MCF 10A (cell line): ENCODE data around the gene HLF. TPM values are rescaled to one million over a fixed set of nuclear protein-coding genes. Genes with fewer than 3 reads are reported as not detected.

Source experiments
- BruUV-seq: library from RNA; stranded (reverse); fragments of 400-500 nt; replicated peaks from 2 replicates; lab custom pipeline; 2021; lab: Mats Ljungman, UMichigan
- CTCF ChIA-PET: fragments of 300-600 bp; sonication (Branson Sonifier 250); formaldehyde crosslinking; extraction: SDS; loops from one replicate; lab custom pipeline; 2021; ENCODE audit warnings: antibody characterized with exemption, inconsistent platforms; lab: Yijun Ruan, JAX
- POLR2A ChIA-PET: fragments of 300-600, 350-650 bp; sonication (Branson Sonifier 250); formaldehyde crosslinking; extraction: SDS; loops from one replicate; lab custom pipeline; 2020; ENCODE audit warnings: antibody characterized with exemption, inconsistent platforms; lab: Yijun Ruan, JAX
- DNase-seq: peaks from one replicate; pipeline ENCODE4 v3.0.0-alpha.2; 2018; ENCODE audit not compliant: unreplicated experiment
- H3K27ac Mint-ChIP-seq: one replicate; pipeline ENCODE4 v1.8.0; 2022; ENCODE audit warnings: mild to moderate bottlenecking, low read depth, mixed read lengths; ENCODE audit not compliant: unreplicated experiment
- H3K27me3 Mint-ChIP-seq: one replicate; pipeline ENCODE4 v1.8.0; 2022; ENCODE audit warnings: mixed read lengths; ENCODE audit not compliant: insufficient read depth, unreplicated experiment
- H3K36me3 Mint-ChIP-seq: one replicate; pipeline ENCODE4 v1.8.0; 2022; ENCODE audit warnings: mild to moderate bottlenecking, moderate library complexity, mixed read lengths; ENCODE audit not compliant: insufficient read depth, unreplicated experiment
- H3K4me1 Mint-ChIP-seq: one replicate; pipeline ENCODE4 v1.8.0; 2022; ENCODE audit warnings: mixed read lengths; ENCODE audit not compliant: insufficient read depth, unreplicated experiment
- H3K4me3 Mint-ChIP-seq: one replicate; pipeline ENCODE4 v1.8.0; 2022; ENCODE audit warnings: mild to moderate bottlenecking, moderate library complexity, mixed read lengths; ENCODE audit not compliant: unreplicated experiment
- H3K9me3 Mint-ChIP-seq: one replicate; pipeline ENCODE4 v1.8.0; 2022; ENCODE audit warnings: mixed read lengths; ENCODE audit not compliant: unreplicated experiment
- intact Hi-C: fragments of 100-400 bp; cut with micrococcal nuclease; formaldehyde crosslinking; loops from 2 replicates; pipeline ENCODE4 v1.14.1; 2022
- total RNA-seq: library from RNA; stranded (reverse); gene quantifications from 2 replicates; pipeline ENCODE4 v1.2.3, GENCODE V29; 2022
- TF ChIP-seq, protein P1 (sequence below): fragments of 200-600 bp; IDR thresholded peaks from one replicate; pipeline ENCODE4 v1.8.0; 2022; ENCODE audit warnings: antibody characterized with exemption, mild to moderate bottlenecking; ENCODE audit not compliant: unreplicated experiment

The HLF gene
- total RNA-seq, 1 experiment from 2014 or later, result 0.23 TPM

GRCh38 chr17:55289978-55290377 lies 25.2 kb downstream of the HLF start:
- no peak overlapping the region for H3K4me3 Mint-ChIP-seq
- H3K9me3 Mint-ChIP-seq, result no peaks in the 10 kb centered on the region
- ChIA-PET POLR2A (no interaction called here), CTCF (interaction anchor here (0.6 to 3.8 kb wide), 5 partner anchors 23 to 297 kb away, joined by 3 to 14 read pairs (median 3); no protein-coding TSS in a partner anchor)
- no peak overlapping the region for H3K27ac Mint-ChIP-seq
- H3K36me3 Mint-ChIP-seq, result peaks cover 4% of the 10 kb centered on the region
- no peak for DNase-seq
- intact Hi-C loops, result no loop called here
- H3K27me3 Mint-ChIP-seq, result no peaks in the 10 kb centered on the region
- H3K4me1 Mint-ChIP-seq, result peaks cover 23% of the 10 kb centered on the region
- no TSS peak for BruUV-seq
- TF ChIP-seq, protein P1, sequence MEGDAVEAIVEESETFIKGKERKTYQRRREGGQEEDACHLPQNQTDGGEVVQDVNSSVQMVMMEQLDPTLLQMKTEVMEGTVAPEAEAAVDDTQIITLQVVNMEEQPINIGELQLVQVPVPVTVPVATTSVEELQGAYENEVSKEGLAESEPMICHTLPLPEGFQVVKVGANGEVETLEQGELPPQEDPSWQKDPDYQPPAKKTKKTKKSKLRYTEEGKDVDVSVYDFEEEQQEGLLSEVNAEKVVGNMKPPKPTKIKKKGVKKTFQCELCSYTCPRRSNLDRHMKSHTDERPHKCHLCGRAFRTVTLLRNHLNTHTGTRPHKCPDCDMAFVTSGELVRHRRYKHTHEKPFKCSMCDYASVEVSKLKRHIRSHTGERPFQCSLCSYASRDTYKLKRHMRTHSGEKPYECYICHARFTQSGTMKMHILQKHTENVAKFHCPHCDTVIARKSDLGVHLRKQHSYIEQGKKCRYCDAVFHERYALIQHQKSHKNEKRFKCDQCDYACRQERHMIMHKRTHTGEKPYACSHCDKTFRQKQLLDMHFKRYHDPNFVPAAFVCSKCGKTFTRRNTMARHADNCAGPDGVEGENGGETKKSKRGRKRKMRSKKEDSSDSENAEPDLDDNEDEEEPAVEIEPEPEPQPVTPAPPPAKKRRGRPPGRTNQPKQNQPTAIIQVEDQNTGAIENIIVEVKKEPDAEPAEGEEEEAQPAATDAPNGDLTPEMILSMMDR, result no peak

DNA sequence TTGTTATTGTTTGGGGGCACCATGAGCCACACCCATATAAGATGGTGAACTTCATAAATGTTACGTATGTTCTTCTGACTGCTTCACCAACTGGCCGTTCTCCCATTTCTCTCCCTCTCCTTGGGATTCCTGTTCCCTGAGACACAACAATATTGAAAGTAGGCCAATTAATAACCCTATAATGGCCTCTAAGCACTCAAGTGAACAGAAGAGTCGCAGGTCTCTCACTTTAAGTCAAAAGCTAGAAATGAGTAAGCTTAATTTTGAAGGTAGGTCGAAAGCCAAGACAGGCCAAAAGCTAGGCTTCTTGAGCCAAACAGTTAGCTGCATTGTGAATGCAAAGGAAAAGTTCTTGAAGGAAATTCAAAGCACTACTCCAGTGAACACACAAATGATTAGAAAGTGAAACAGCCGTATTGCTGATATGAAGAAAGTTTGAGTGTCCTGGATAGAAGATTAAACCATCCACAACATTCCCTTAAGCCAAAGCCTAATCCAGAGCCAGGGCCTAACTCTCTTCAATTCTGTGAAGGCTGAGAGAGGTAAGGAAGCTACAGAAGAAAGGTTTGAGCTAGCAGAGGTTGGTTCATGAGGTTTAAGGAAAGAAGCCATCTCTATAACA lies 25.8 kb downstream of the HLF start:
- ChIA-PET CTCF (interaction anchor here (1.1 to 3.8 kb wide), 4 partner anchors 23 to 298 kb away, joined by 3 to 14 read pairs (median 5); no protein-coding TSS in a partner anchor), POLR2A (no interaction called here)
- Mint-ChIP-seq H3K4me3 (no peak overlapping the region), H3K4me1 (peaks cover 17% of the 10 kb centered on the region), H3K9me3 (no peaks in the 10 kb centered on the region), H3K36me3 (peaks cover 6% of the 10 kb centered on the region), H3K27ac (no peak overlapping the region), H3K27me3 (no peaks in the 10 kb centered on the region)
- BruUV-seq, result no TSS peak
- no peak for DNase-seq
- TF ChIP-seq, protein P1, result no peak
- intact Hi-C loops, result no loop called here

- no TSS peak for BruUV-seq
- intact Hi-C loops, result no loop called here
- Mint-ChIP-seq H3K27ac (no peak overlapping the region), H3K27me3 (no peaks in the 10 kb centered on the region), H3K4me1 (peaks cover 12% of the 10 kb centered on the region), H3K4me3 (no peak overlapping the region), H3K9me3 (no peaks in the 10 kb centered on the region), H3K36me3 (peaks cover 6% of the 10 kb centered on the region)
- ChIA-PET POLR2A (no interaction called here), CTCF (interaction anchor here (1.1 to 3.8 kb wide), 4 partner anchors 22 to 298 kb away, joined by 3 to 14 read pairs (median 5); no protein-coding TSS in a partner anchor)
- no peak for DNase-seq
- TF ChIP-seq, protein P1, result no peak
These were observed 26.4 kb downstream of the HLF start for GRCh38 chr17:55291114-55291507.

- Mint-ChIP-seq H3K4me1 (peaks cover 2% of the 10 kb centered on the region), H3K27ac (no peak overlapping the region), H3K9me3 (no peaks in the 10 kb centered on the region), H3K4me3 (no peak overlapping the region), H3K36me3 (peaks cover 6% of the 10 kb centered on the region), H3K27me3 (no peaks in the 10 kb centered on the region)
- CTCF ChIA-PET, result interaction anchor here (3.3 kb wide), 1 partner anchor 63 kb away, joined by 18 read pairs; no protein-coding TSS in a partner anchor
- intact Hi-C loops, result no loop called here
- POLR2A ChIA-PET, result no interaction called here
- no TSS peak for BruUV-seq
- TF ChIP-seq, protein P1, result no peak
- DNase-seq, result no peak
These were observed 27.3 kb downstream of the HLF start for GRCh38 chr17:55292094-55292493.
